GM19452 (cell line): ENCODE measurements around the gene PDLIM5.

Experiments
- ATAC-seq: cut with Tn5 transposase; IDR thresholded peaks from one replicate; pipeline ENCODE4 v1.9.1; 2021; ENCODE audit not compliant: unreplicated experiment

Gene PDLIM5

GRCh38 chr4:94680176-94680862, 228.6 kb downstream of the PDLIM5 start:
- ATAC-seq: no peak

- no peak for ATAC-seq
Measured at GRCh38 chr4:94686086-94686485, 234.3 kb downstream of the PDLIM5 start.

- no peak for ATAC-seq
Measured at GRCh38 chr4:94689155-94689860, 237.6 kb downstream of the PDLIM5 start.

- ATAC-seq: no peak
Measured at GRCh38 chr4:94690851-94691254, 239.1 kb downstream of the PDLIM5 start.

DNA sequence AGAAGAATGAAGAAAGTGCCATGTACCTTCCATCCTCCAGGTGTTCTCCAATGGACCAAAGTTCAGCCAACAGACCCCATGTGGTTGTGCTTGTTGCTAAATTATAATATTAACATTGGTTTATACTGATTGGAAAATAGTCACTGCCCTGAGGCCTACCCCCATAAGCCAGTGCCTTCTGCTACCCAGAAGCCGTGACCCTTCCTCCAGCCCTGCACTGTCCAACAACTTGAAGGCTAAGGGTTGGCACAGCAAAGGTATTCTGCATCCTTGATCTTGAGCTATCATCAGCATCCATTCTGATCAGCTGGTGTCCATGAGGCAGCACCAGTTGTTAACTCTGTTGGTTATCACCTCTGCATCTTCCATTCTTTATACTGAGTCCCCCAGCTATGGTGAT, 239.8 kb downstream of the PDLIM5 start:
- ATAC-seq: no peak

- no peak for ATAC-seq
Measured at GRCh38 chr4:94695384-94695783, 243.6 kb downstream of the PDLIM5 start.

GRCh38 chr4:94698187-94698586, 246.4 kb downstream of the PDLIM5 start:
- ATAC-seq: no peak

- no peak for ATAC-seq
Measured at GRCh38 chr4:94700298-94700697, 248.6 kb downstream of the PDLIM5 start.

DNA sequence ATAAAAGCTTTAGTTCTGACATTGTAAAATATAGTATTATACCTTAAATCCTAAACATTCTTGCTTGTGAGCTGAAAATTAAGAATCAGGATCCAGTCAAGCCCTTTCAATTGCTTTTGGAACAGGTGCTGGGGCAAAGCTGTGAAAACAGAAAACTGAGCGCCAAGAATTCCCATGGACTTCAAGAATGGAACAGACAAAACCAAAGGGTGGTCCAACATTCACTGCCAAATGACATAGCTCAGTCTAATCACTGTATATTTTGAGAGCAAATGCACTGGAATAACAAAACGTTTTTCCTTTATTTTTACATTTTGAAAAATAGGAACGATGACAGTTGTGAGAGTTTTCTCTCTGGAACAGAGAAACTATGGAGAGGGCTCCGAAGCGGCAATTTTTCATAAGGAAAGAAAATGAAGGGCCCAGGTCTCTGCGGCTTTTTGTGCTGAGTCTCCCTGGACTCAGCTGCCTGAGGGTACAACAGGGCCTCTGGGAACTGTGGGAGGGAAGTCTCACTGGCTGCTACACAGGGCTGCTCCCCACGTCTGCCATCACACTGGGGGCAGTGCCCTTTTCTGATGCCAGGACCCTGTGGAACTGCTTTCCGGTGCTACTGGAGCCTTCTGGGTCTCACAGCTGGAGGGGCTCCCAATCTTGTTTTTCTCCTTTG, 250.0 kb downstream of the PDLIM5 start:
- no peak for ATAC-seq

- no peak for ATAC-seq
Measured at GRCh38 chr4:94711635-94712034, 259.9 kb downstream of the PDLIM5 start.

GRCh38 chr4:94714365-94715160, 262.8 kb downstream of the PDLIM5 start:
- no peak for ATAC-seq

DNA sequence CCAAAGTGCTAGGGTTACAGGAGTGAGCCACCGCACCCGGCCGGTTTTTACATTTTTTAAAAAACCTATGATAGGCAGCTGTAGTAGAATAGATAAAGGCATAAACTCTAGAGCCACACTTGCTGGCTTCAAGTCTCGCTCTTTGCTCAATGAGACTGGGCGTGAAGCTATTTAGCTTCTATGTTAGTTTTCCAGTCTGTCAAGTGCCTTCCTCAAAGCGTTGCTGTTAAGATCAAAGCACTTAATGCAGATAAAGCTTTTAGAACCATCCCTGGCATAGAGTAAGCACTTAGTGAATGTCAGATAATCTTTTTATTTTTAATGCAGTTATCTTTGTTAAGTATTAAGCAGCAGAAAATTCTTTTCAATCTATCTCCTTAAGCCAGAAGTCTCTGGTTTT, 264.0 kb downstream of the PDLIM5 start:
- no peak for ATAC-seq
